ENCODE data around the gene PCDH8. TPM values are rescaled to one million over a fixed set of nuclear protein-coding genes. Genes with fewer than 3 reads are reported as not detected.

PCDH8 gene
- 0.52 TPM for total RNA-seq
- polyA plus RNA-seq: 1.1 TPM
- long read RNA-seq, donor 1: 0 reads
- long read RNA-seq, donor 2: 0 reads
- long read RNA-seq, donor 3: 0 reads
- long read RNA-seq, donor 4: 0 reads
- long read RNA-seq, donor 5, full-length matches to known transcripts: 1 of 1 reads
- long read RNA-seq, donor 5, partial matches to known transcripts: 0 of 1 reads
- long read RNA-seq, donor 5, other reads (novel, unspliced or antisense): 0 of 1 reads
- long read RNA-seq, donor 6: 0 reads
- long read RNA-seq, donor 7: 0 reads
- long read RNA-seq, donor 8: 0 reads
- long read RNA-seq, donor 9: 0 reads
- long read RNA-seq, donor 10: 0 reads

- no peak within 1 kb of the TSS for H3K4me3 ChIP-seq (ENCODE audit: low read length in 2 of 2)
- peaks cover 70 to 90% of the 10 kb centered on the region in 2 donors for H3K27me3 ChIP-seq (ENCODE audit: control insufficient read depth in 2 of 2, insufficient read depth in 1 of 2, low read length in 1 of 2)
- H3K27ac ChIP-seq (ENCODE audit: low read depth in 1 of 2, low read length in 1 of 2): no peak within 1 kb of the TSS
- H3K36me3 ChIP-seq (ENCODE audit: control insufficient read depth in 2 of 2, insufficient read depth in 2 of 2, low read length in 1 of 2): no peaks in the 10 kb centered on the region
- peaks cover 0 to 19% of the 10 kb centered on the region in 2 donors for H3K4me1 ChIP-seq (ENCODE audit: control insufficient read depth in 2 of 2, insufficient read depth in 2 of 2, low read length in 2 of 2)
- 3% methylated on average over 41 of the region's 41 CpGs for WGBS
- peak in 3 of 9 donors; percentile 17 to 61 (median 36) for DNase-seq (ENCODE audit: low read depth in 6 of 9, low spot score in 9 of 9)
- H3K9me3 ChIP-seq (ENCODE audit: control insufficient read depth in 2 of 2, insufficient read depth in 1 of 2, low read length in 1 of 2): peaks cover 8 to 12% of the 10 kb centered on the region in 2 donors
Observed at GRCh38 chr13:52848455-52849195, at the start of gene PCDH8. Gene PCDH8, minus strand, starts transcription at chr13:52848640. Its CDS starts 204 bp downstream, at chr13:52848436.

GRCh38 chr13:52896827-52897659 lies 48.6 kb upstream of the PCDH8 start:
- WGBS: 80% methylated on average over 8 of the region's 8 CpGs
- no peak for DNase-seq (ENCODE audit: low read depth in 6 of 9, low spot score in 9 of 9)

GRCh38 chr13:52894413-52894812 lies 46.0 kb upstream of the PCDH8 start:
- H3K9me3 ChIP-seq (ENCODE audit: control insufficient read depth in 2 of 2, insufficient read depth in 1 of 2, low read length in 1 of 2): no peaks in the 10 kb centered on the region
- 90% methylated on average over 5 of the region's 5 CpGs for WGBS
- H3K27ac ChIP-seq (ENCODE audit: low read depth in 1 of 2, low read length in 1 of 2): no peak overlapping the region
- DNase-seq (ENCODE audit: low read depth in 6 of 9, low spot score in 9 of 9): no peak
- no peaks in the 10 kb centered on the region for H3K4me1 ChIP-seq (ENCODE audit: control insufficient read depth in 2 of 2, insufficient read depth in 2 of 2, low read length in 2 of 2)
- no peaks in the 10 kb centered on the region for H3K27me3 ChIP-seq (ENCODE audit: control insufficient read depth in 2 of 2, insufficient read depth in 1 of 2, low read length in 1 of 2)
- H3K4me3 ChIP-seq (ENCODE audit: low read length in 2 of 2): no peak overlapping the region
- no peaks in the 10 kb centered on the region for H3K36me3 ChIP-seq (ENCODE audit: control insufficient read depth in 2 of 2, insufficient read depth in 2 of 2, low read length in 1 of 2)

More at GRCh38 chr13:52896827-52897659, 48.6 kb upstream of the PCDH8 start:
- H3K4me3 ChIP-seq (ENCODE audit: low read length in 2 of 2): no peak overlapping the region
- H3K36me3 ChIP-seq (ENCODE audit: control insufficient read depth in 2 of 2, insufficient read depth in 2 of 2, low read length in 1 of 2): no peaks in the 10 kb centered on the region
- no peaks in the 10 kb centered on the region for H3K4me1 ChIP-seq (ENCODE audit: control insufficient read depth in 2 of 2, insufficient read depth in 2 of 2, low read length in 2 of 2)
- no peak overlapping the region for H3K27ac ChIP-seq (ENCODE audit: low read depth in 1 of 2, low read length in 1 of 2)
- no peaks in the 10 kb centered on the region for H3K27me3 ChIP-seq (ENCODE audit: control insufficient read depth in 2 of 2, insufficient read depth in 1 of 2, low read length in 1 of 2)
- H3K9me3 ChIP-seq (ENCODE audit: control insufficient read depth in 2 of 2, insufficient read depth in 1 of 2, low read length in 1 of 2): no peaks in the 10 kb centered on the region

- Histone ChIP-seq H3K4me1 (ENCODE audit: control insufficient read depth in 2 of 2, insufficient read depth in 2 of 2, low read length in 2 of 2) (no peaks in the 10 kb centered on the region), H3K36me3 (ENCODE audit: control insufficient read depth in 2 of 2, insufficient read depth in 2 of 2, low read length in 1 of 2) (no peaks in the 10 kb centered on the region), H3K27ac (ENCODE audit: low read depth in 1 of 2, low read length in 1 of 2) (no peak overlapping the region), H3K27me3 (ENCODE audit: control insufficient read depth in 2 of 2, insufficient read depth in 1 of 2, low read length in 1 of 2) (no peaks in the 10 kb centered on the region), H3K9me3 (ENCODE audit: control insufficient read depth in 2 of 2, insufficient read depth in 1 of 2, low read length in 1 of 2) (no peaks in the 10 kb centered on the region), H3K4me3 (ENCODE audit: low read length in 2 of 2) (no peak overlapping the region)
- 93% methylated on average over 4 of the region's 4 CpGs for WGBS
- DNase-seq (ENCODE audit: low read depth in 6 of 9, low spot score in 9 of 9): no peak
Observed at GRCh38 chr13:52892925-52893324, 44.5 kb upstream of the PCDH8 start.

- no peak overlapping the region for H3K27ac ChIP-seq (ENCODE audit: low read depth in 1 of 2, low read length in 1 of 2)
- DNase-seq (ENCODE audit: low read depth in 6 of 9, low spot score in 9 of 9): no peak
- no peaks in the 10 kb centered on the region for H3K36me3 ChIP-seq (ENCODE audit: control insufficient read depth in 2 of 2, insufficient read depth in 2 of 2, low read length in 1 of 2)
- H3K9me3 ChIP-seq (ENCODE audit: control insufficient read depth in 2 of 2, insufficient read depth in 1 of 2, low read length in 1 of 2): no peaks in the 10 kb centered on the region
- no peaks in the 10 kb centered on the region for H3K4me1 ChIP-seq (ENCODE audit: control insufficient read depth in 2 of 2, insufficient read depth in 2 of 2, low read length in 2 of 2)
- no peak overlapping the region for H3K4me3 ChIP-seq (ENCODE audit: low read length in 2 of 2)
- WGBS: 94% methylated on average over 5 of the region's 5 CpGs
- no peaks in the 10 kb centered on the region for H3K27me3 ChIP-seq (ENCODE audit: control insufficient read depth in 2 of 2, insufficient read depth in 1 of 2, low read length in 1 of 2)
Observed at GRCh38 chr13:52891706-52892105, 43.3 kb upstream of the PCDH8 start.

GRCh38 chr13:52887165-52887564 lies 38.7 kb upstream of the PCDH8 start:
- Histone ChIP-seq H3K36me3 (ENCODE audit: control insufficient read depth in 2 of 2, insufficient read depth in 2 of 2, low read length in 1 of 2) (no peaks in the 10 kb centered on the region), H3K4me3 (ENCODE audit: low read length in 2 of 2) (no peak overlapping the region), H3K9me3 (ENCODE audit: control insufficient read depth in 2 of 2, insufficient read depth in 1 of 2, low read length in 1 of 2) (no peaks in the 10 kb centered on the region), H3K4me1 (ENCODE audit: control insufficient read depth in 2 of 2, insufficient read depth in 2 of 2, low read length in 2 of 2) (no peaks in the 10 kb centered on the region), H3K27me3 (ENCODE audit: control insufficient read depth in 2 of 2, insufficient read depth in 1 of 2, low read length in 1 of 2) (no peaks in the 10 kb centered on the region), H3K27ac (ENCODE audit: low read depth in 1 of 2, low read length in 1 of 2) (no peak overlapping the region)
- DNase-seq (ENCODE audit: low read depth in 6 of 9, low spot score in 9 of 9): no peak
- 84% methylated on average over 1 of the region's 1 CpG for WGBS

- no peak for DNase-seq (ENCODE audit: low read depth in 6 of 9, low spot score in 9 of 9)
- H3K27me3 ChIP-seq (ENCODE audit: control insufficient read depth in 2 of 2, insufficient read depth in 1 of 2, low read length in 1 of 2): no peaks in the 10 kb centered on the region
- no peaks in the 10 kb centered on the region for H3K4me1 ChIP-seq (ENCODE audit: control insufficient read depth in 2 of 2, insufficient read depth in 2 of 2, low read length in 2 of 2)
- no peaks in the 10 kb centered on the region for H3K9me3 ChIP-seq (ENCODE audit: control insufficient read depth in 2 of 2, insufficient read depth in 1 of 2, low read length in 1 of 2)
- no peaks in the 10 kb centered on the region for H3K36me3 ChIP-seq (ENCODE audit: control insufficient read depth in 2 of 2, insufficient read depth in 2 of 2, low read length in 1 of 2)
- no peak overlapping the region for H3K4me3 ChIP-seq (ENCODE audit: low read length in 2 of 2)
- 9% methylated on average over 5 of the region's 5 CpGs for WGBS
- no peak overlapping the region for H3K27ac ChIP-seq (ENCODE audit: low read depth in 1 of 2, low read length in 1 of 2)
Observed at GRCh38 chr13:52885141-52885540, 36.7 kb upstream of the PCDH8 start.

GRCh38 chr13:52884429-52885010 lies 36.1 kb upstream of the PCDH8 start:
- Histone ChIP-seq H3K27ac (ENCODE audit: low read depth in 1 of 2, low read length in 1 of 2) (no peak overlapping the region), H3K27me3 (ENCODE audit: control insufficient read depth in 2 of 2, insufficient read depth in 1 of 2, low read length in 1 of 2) (no peaks in the 10 kb centered on the region)
- 96% methylated on average over 7 of the region's 7 CpGs for WGBS

More at GRCh38 chr13:52884429-52885010, 36.1 kb upstream of the PCDH8 start:
- Histone ChIP-seq H3K4me3 (ENCODE audit: low read length in 2 of 2) (no peak overlapping the region), H3K36me3 (ENCODE audit: control insufficient read depth in 2 of 2, insufficient read depth in 2 of 2, low read length in 1 of 2) (no peaks in the 10 kb centered on the region), H3K4me1 (ENCODE audit: control insufficient read depth in 2 of 2, insufficient read depth in 2 of 2, low read length in 2 of 2) (no peaks in the 10 kb centered on the region), H3K9me3 (ENCODE audit: control insufficient read depth in 2 of 2, insufficient read depth in 1 of 2, low read length in 1 of 2) (no peaks in the 10 kb centered on the region)
- no peak for DNase-seq (ENCODE audit: low read depth in 6 of 9, low spot score in 9 of 9)

All from thymus (tissue), 14 donors.